ENCODE results near the gene VWA5A. TPM values are rescaled to one million over a fixed set of nuclear protein-coding genes. Genes with fewer than 3 reads are reported as not detected.
"Not testable (repeated sequence)": the region's sequence is repeated elsewhere in the genome, so short reads cannot be mapped to it uniquely, and the experiment has no call there.

VWA5A gene
- total RNA-seq, 4 donors from 2014 or later = 13.3 to 22.2 (median 15.0) TPM

DNA sequence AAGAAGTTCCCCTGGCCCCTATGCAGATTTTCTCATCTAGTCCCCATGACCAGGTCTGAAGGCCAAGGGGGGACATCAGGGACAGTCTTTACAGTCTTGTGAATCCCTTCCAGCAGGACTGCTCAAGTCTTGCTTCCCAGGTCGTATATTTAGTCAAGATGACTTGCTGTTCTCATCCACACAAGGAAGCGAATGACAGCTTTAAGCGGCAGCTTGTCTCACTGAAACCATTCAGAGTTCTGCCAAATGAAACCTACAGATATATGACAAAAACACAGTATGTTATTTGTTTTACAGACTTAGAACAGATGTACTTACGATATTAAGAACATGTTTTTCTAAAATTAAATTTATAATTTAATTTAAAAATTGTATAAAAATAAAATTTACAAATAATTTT, 5.6 kb downstream of the VWA5A start:
- H3K36me3 ChIP-seq = peaks cover 32 to 86% (median 44%) of the 10 kb centered on the region in 4 donors
- no peak overlapping the region for H3K27ac ChIP-seq (replicated peaks in 1 of 4)
- TF ChIP-seq, protein P1, sequence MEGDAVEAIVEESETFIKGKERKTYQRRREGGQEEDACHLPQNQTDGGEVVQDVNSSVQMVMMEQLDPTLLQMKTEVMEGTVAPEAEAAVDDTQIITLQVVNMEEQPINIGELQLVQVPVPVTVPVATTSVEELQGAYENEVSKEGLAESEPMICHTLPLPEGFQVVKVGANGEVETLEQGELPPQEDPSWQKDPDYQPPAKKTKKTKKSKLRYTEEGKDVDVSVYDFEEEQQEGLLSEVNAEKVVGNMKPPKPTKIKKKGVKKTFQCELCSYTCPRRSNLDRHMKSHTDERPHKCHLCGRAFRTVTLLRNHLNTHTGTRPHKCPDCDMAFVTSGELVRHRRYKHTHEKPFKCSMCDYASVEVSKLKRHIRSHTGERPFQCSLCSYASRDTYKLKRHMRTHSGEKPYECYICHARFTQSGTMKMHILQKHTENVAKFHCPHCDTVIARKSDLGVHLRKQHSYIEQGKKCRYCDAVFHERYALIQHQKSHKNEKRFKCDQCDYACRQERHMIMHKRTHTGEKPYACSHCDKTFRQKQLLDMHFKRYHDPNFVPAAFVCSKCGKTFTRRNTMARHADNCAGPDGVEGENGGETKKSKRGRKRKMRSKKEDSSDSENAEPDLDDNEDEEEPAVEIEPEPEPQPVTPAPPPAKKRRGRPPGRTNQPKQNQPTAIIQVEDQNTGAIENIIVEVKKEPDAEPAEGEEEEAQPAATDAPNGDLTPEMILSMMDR (IDR thresholded peaks at IDR 0.05) = no peak
- TF ChIP-seq POLR2A (IDR thresholded peaks at IDR 0.05; ENCODE audit: low read depth) (no peak), EP300 (IDR thresholded peaks at IDR 0.05) (no peak), POLR2AphosphoS5 (IDR thresholded peaks at IDR 0.05) (no peak)
- intact Hi-C loops (cut with DNase I) = no loop called here
- no peaks in the 10 kb centered on the region for H3K9me3 ChIP-seq
- WGBS = 88% methylated on average over 4 of the region's 4 CpGs
- H3K4me3 ChIP-seq = no peak overlapping the region
- no peak for DNase-seq (ENCODE audit: extremely low spot score)
- peaks cover 7 to 11% (median 10%) of the 10 kb centered on the region in 4 donors for H3K4me1 ChIP-seq
- no peaks in the 10 kb centered on the region for H3K27me3 ChIP-seq

DNA sequence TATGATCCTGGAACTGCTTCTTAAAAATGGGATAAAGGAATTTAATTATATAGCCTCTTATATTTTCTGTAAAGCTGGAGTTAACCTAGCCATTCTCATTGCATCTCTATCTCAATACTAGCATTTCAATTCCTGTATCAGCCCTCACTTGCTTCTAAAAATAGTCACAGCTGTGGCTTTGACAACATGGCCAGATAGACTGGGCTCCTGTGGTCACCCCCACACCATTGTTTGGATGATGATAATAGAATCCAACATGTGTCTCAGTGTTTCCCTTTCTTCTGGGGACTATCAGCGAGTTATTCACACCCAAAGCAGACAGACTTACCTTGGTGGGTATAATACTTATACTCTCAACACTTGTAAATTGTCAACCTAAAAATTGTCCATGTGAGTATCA, 6.9 kb downstream of the VWA5A start:
- no peak overlapping the region for H3K4me3 ChIP-seq
- no peak for DNase-seq (ENCODE audit: extremely low spot score)
- no peak overlapping the region for H3K27ac ChIP-seq (replicated peaks in 1 of 4)
- TF ChIP-seq POLR2AphosphoS5 (IDR thresholded peaks at IDR 0.05) (no peak), EP300 (IDR thresholded peaks at IDR 0.05) (no peak), POLR2A (IDR thresholded peaks at IDR 0.05; ENCODE audit: low read depth) (no peak)
- TF ChIP-seq, protein P1 (IDR thresholded peaks at IDR 0.05) = no peak
- H3K4me1 ChIP-seq = no peaks in the 10 kb centered on the region
- intact Hi-C loops (cut with DNase I) = no loop called here
- peaks cover 32 to 91% (median 44%) of the 10 kb centered on the region in 4 donors for H3K36me3 ChIP-seq
- no peaks in the 10 kb centered on the region for H3K9me3 ChIP-seq
- 80% methylated on average over 1 of the region's 1 CpG for WGBS
- H3K27me3 ChIP-seq = no peaks in the 10 kb centered on the region

GRCh38 chr11:124123622-124124021, 8.4 kb downstream of the VWA5A start:
- no peak for DNase-seq (ENCODE audit: extremely low spot score)
- intact Hi-C loops (cut with DNase I) = no loop called here
- TF ChIP-seq POLR2AphosphoS5 (IDR thresholded peaks at IDR 0.05) (no peak), EP300 (IDR thresholded peaks at IDR 0.05) (no peak), POLR2A (IDR thresholded peaks at IDR 0.05; ENCODE audit: low read depth) (no peak)
- TF ChIP-seq, protein P1 (IDR thresholded peaks at IDR 0.05) = no peak

DNA sequence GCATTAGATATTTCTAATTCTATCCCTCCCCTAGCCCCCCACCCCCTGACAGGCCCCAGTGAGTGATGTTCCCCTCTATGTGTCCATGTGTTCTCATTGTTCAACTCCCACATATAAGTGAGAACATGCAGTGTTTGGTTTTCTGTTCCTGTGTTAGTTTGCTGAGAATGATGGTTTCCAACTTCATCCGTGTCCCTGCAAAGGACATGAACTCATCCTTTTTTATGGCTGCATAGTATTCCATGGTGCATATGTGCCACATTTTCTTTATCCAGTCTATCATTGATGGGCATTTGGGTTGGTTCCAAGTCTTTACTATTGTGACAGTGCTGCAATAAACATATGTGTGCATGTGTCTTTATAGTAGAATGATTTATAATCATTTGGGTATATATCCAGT, 11.9 kb downstream of the VWA5A start:
- peaks cover 21 to 42% (median 26%) of the 10 kb centered on the region in 4 donors for H3K36me3 ChIP-seq

More at GRCh38 chr11:124123622-124124021, 8.4 kb downstream of the VWA5A start:
- Histone ChIP-seq H3K4me1 (no peaks in the 10 kb centered on the region), H3K36me3 (peaks cover 31 to 77% (median 39%) of the 10 kb centered on the region in 4 donors), H3K27me3 (no peaks in the 10 kb centered on the region), H3K27ac (replicated peaks in 1 of 4) (no peak overlapping the region), H3K9me3 (no peaks in the 10 kb centered on the region), H3K4me3 (no peak overlapping the region)
- WGBS = 53% methylated on average over 2 of the region's 2 CpGs

DNA sequence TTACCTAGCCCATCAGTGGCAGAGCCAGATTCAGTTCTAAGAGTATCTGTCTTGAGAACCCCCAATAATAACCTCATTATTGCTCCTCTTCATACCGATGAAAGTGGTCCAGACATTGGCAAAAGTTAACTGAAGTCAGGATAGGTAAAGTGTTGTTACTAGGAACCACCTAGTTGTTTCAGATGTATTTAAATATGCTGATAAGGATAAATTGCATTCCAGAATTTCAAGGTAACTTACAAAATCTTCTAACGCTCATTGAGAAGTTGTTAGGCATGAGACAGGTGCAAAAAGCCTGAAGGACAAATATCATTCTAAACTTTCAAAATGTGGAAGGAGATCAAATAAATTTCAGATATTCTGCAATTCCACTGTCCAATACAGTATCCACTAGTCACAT, 27.8 kb downstream of the VWA5A start:
- intact Hi-C loops (cut with DNase I) = no loop called here
- peaks cover 16 to 78% (median 35%) of the 10 kb centered on the region in 4 donors for H3K36me3 ChIP-seq
- no peak for DNase-seq (ENCODE audit: extremely low spot score)

More for the DNA sequence above, 11.9 kb downstream of the VWA5A start:
- H3K9me3 ChIP-seq; H3K27ac ChIP-seq (replicated peaks in 1 of 4); DNase-seq (ENCODE audit: extremely low spot score); H3K27me3 ChIP-seq; intact Hi-C loops (cut with DNase I); H3K4me3 ChIP-seq; H3K4me1 ChIP-seq: not testable (repeated sequence)
- WGBS = 92% methylated on average over 1 of the region's 1 CpG

More for the DNA sequence above, 27.8 kb downstream of the VWA5A start:
- Histone ChIP-seq H3K4me3 (no peak overlapping the region), H3K27ac (replicated peaks in 1 of 4) (no peak overlapping the region), H3K4me1 (no peaks in the 10 kb centered on the region), H3K27me3 (no peaks in the 10 kb centered on the region), H3K9me3 (peaks cover 0 to 7% (median 0%) of the 10 kb centered on the region in 4 donors)
- TF ChIP-seq POLR2AphosphoS5 (IDR thresholded peaks at IDR 0.05) = no peak
- TF ChIP-seq POLR2A (IDR thresholded peaks at IDR 0.05; ENCODE audit: low read depth) = no peak
- TF ChIP-seq EP300 (IDR thresholded peaks at IDR 0.05) = no peak
- TF ChIP-seq, protein P1 (IDR thresholded peaks at IDR 0.05) = no peak
- 94% methylated on average over 2 of the region's 2 CpGs for WGBS
